SK-N-SH (cell line): ENCODE measurements around the gene DNAH6. TPM values are rescaled to one million over a fixed set of nuclear protein-coding genes. Genes with fewer than 3 reads are reported as not detected.

Experiments
- CTCF ChIA-PET: fragments of 300-600, 350-600 bp; formaldehyde crosslinking; extraction: SDS; loops from one replicate; lab custom pipeline; 2021; lab: Yijun Ruan, JAX
- POLR2A ChIA-PET: fragments of 350-600 bp; sonication (Branson Sonifier 250); formaldehyde crosslinking; extraction: SDS; loops from one replicate; lab custom pipeline; 2020; ENCODE audit warnings: antibody characterized with exemption, inconsistent platforms; lab: Yijun Ruan, JAX
- DNase-seq: peaks from one replicate; pipeline ENCODE4 v3.0.0; 2012
- H2AFZ ChIP-seq: fragments of 200-600 bp; sonication (generic); 2 replicates; pipeline ENCODE4 v1.8.1; 2016; ENCODE audit warnings: antibody characterized with exemption, mild to moderate bottlenecking, low read depth
- H3F3A ChIP-seq: fragments of 200-600 bp; sonication (generic); replicated peaks from 2 replicates; pipeline ENCODE3; 2016; ENCODE audit warnings: antibody characterized with exemption, mild to moderate bottlenecking; ENCODE audit not compliant: insufficient read depth
- H3K27ac ChIP-seq, 2 experiments: fragments of 200-500 bp in 1 of 2; fragments of 200-600 bp in 1 of 2; sonication (Bioruptor generic) in 1 of 2; sonication (generic), shearing (Covaris generic) in 1 of 2; 2 replicates each; pipeline versions ENCODE4 v1.5.1 to v1.6.1; 2014 to 2016; ENCODE audit warnings: low read depth in 2 of 2, inconsistent platforms in 1 of 2, low read length in 1 of 2, mild to moderate bottlenecking in 1 of 2, mixed read lengths in 1 of 2
- H3K27me3 ChIP-seq: fragments of 200-600 bp; sonication (generic), shearing (Covaris generic); 2 replicates; pipeline ENCODE4 v1.6.1; 2016; ENCODE audit warnings: mixed run types; ENCODE audit not compliant: insufficient read depth
- H3K36me3 ChIP-seq, 2 experiments: fragments of 200-500 bp in 1 of 2; fragments of 200-600 bp in 1 of 2; sonication (Bioruptor generic) in 1 of 2; sonication (generic) in 1 of 2; replicated peaks in 1 of 2; 2 replicates each; pipeline versions ENCODE3 to v1.5.1; 2014 to 2016; ENCODE audit warnings: low read length in 1 of 2, mild to moderate bottlenecking in 1 of 2; ENCODE audit not compliant: insufficient read depth in 2 of 2, control insufficient read depth in 1 of 2
- H3K4me1 ChIP-seq, 2 experiments: fragments of 200-500 bp in 1 of 2; fragments of 200-600 bp in 1 of 2; sonication (Bioruptor generic) in 1 of 2; sonication (generic), shearing (Covaris generic) in 1 of 2; 2 replicates each; pipeline versions ENCODE4 v1.5.1 to v1.6.1; 2014 to 2016; ENCODE audit warnings: low read depth in 1 of 2, low read length in 1 of 2, mixed run types in 1 of 2; ENCODE audit not compliant: insufficient read depth in 2 of 2, control insufficient read depth in 1 of 2
- H3K4me2 ChIP-seq: fragments of 200-600 bp; sonication (generic), shearing (Covaris generic); 2 replicates; pipeline ENCODE4 v1.6.1; 2017; ENCODE audit warnings: mixed run types
- H3K4me3 ChIP-seq, 2 experiments: fragments of 200-500 bp in 1 of 2; fragments of 200-600 bp in 1 of 2; sonication (Bioruptor generic) in 1 of 2; sonication (generic), shearing (Covaris generic) in 1 of 2; 2 replicates each; pipeline versions ENCODE4 v1.5.1 to v1.8.1; 2014 to 2016; ENCODE audit warnings: low read depth in 2 of 2, inconsistent platforms in 1 of 2, low read length in 1 of 2, mild to moderate bottlenecking in 1 of 2, mixed read lengths in 1 of 2, moderate library complexity in 1 of 2
- H3K79me2 ChIP-seq: fragments of 200-600 bp; sonication (generic); 2 replicates; pipeline ENCODE4 v1.8.1; 2017; ENCODE audit warnings: mild to moderate bottlenecking; ENCODE audit not compliant: insufficient read depth
- H3K9ac ChIP-seq: fragments of 200-600 bp; sonication (generic); 2 replicates; pipeline ENCODE4 v1.6.1; 2017; ENCODE audit warnings: mixed run types
- H3K9me2 ChIP-seq: fragments of 200-600 bp; sonication (generic); 2 replicates; pipeline ENCODE4 v1.6.1; 2017; ENCODE audit warnings: mixed run types
- H3K9me3 ChIP-seq: fragments of 200-600 bp; sonication (generic); 2 replicates; pipeline ENCODE4 v1.6.1; 2017; ENCODE audit warnings: mixed run types, mild to moderate bottlenecking, moderate library complexity
- H4K20me1 ChIP-seq: fragments of 200-600 bp; sonication (generic); 2 replicates; pipeline ENCODE4 v1.6.1; 2017; ENCODE audit warnings: mild to moderate bottlenecking, mixed run types; ENCODE audit not compliant: insufficient read depth
- CHD2 ChIP-seq: fragments of 150-350 bp; IDR thresholded peaks from 2 replicates; pipeline ENCODE4 v1.6.1; 2018; ENCODE audit warnings: low read length; ENCODE audit not compliant: partially characterized antibody
- ELF1 ChIP-seq: IDR thresholded peaks from 2 replicates; pipeline ENCODE4 v1.4.0; 2012
- EP300 ChIP-seq, 2 experiments: IDR thresholded peaks; 2 replicates each; pipeline versions ENCODE4 v1.4.0 to v1.6.1; 2012; ENCODE audit warnings: borderline replicate concordance in 1 of 2, low read depth in 1 of 2, low read length in 1 of 2
- EZH2phosphoT487 ChIP-seq: fragments of 200-600 bp; sonication (generic); IDR thresholded peaks from 2 replicates; pipeline ENCODE4 v1.6.1; 2017; ENCODE audit warnings: low read depth, mixed run types, mild to moderate bottlenecking, antibody characterized with exemption, moderate library complexity, borderline replicate concordance
- FOXJ3 ChIP-seq: sonication (generic); formaldehyde crosslinking; IDR thresholded peaks from 2 replicates; pipeline ENCODE4 v1.5.1; 2020; ENCODE audit warnings: mild to moderate bottlenecking, missing genetic modification reagents
- GABPA ChIP-seq: IDR thresholded peaks from 2 replicates; pipeline ENCODE4 v1.4.0; 2012; ENCODE audit warnings: low read depth, mild to moderate bottlenecking
- JUND ChIP-seq: IDR thresholded peaks from 2 replicates; pipeline ENCODE4 v1.4.0; 2012
- MEF2A ChIP-seq: IDR thresholded peaks from 2 replicates; pipeline ENCODE4 v1.4.0; 2012; ENCODE audit warnings: low read depth, borderline replicate concordance
- MXI1 ChIP-seq: IDR thresholded peaks from 2 replicates; pipeline ENCODE4 v1.6.1; 2012; ENCODE audit warnings: mild to moderate bottlenecking, low read depth, low read length, improper control_type of control experiment
- NFIC ChIP-seq: IDR thresholded peaks from 2 replicates; pipeline ENCODE4 v1.4.0; 2012; ENCODE audit warnings: borderline replicate concordance
- NRF1 ChIP-seq: IDR thresholded peaks from 2 replicates; pipeline ENCODE4 v1.6.1; 2012; ENCODE audit warnings: low read depth, mild to moderate bottlenecking, low read length
- PBX3 ChIP-seq: IDR thresholded peaks from 2 replicates; pipeline ENCODE4; 2012
- RCOR1 ChIP-seq: fragments of 150-350 bp; IDR thresholded peaks from 2 replicates; pipeline ENCODE4 v1.6.1; 2017; ENCODE audit warnings: antibody characterized with exemption, low read length
- RFX5 ChIP-seq: IDR thresholded peaks from 2 replicates; pipeline ENCODE4 v1.6.1; 2012; ENCODE audit warnings: mild to moderate bottlenecking, improper control_type of control experiment, low read length
- USF2 ChIP-seq: fragments of 150-350 bp; IDR thresholded peaks from 2 replicates; pipeline ENCODE4 v1.6.1; 2017; ENCODE audit warnings: antibody characterized with exemption, low read length, low read depth, borderline replicate concordance
- YY1 ChIP-seq: IDR thresholded peaks from 2 replicates; pipeline ENCODE4 v1.4.0; 2012; ENCODE audit warnings: low read depth, mild to moderate bottlenecking
- WGBS: methylation state at CpG from one replicate; pipeline ENCODE4 v1.1.6; 2017; ENCODE audit warnings: low lambda C conversion rate; 5-methylcytosine and 5-hydroxymethylcytosine counted together
- polyA plus RNA-seq, 3 experiments: library from polyadenylated mRNA; depleted of rRNA; stranded (reverse); fragments of >200 nt; gene quantifications; 2 replicates each; pipeline ENCODE4 v1.2.3, GENCODE V29; 2012
- TF ChIP-seq, protein P1 (sequence below): fragments of 150-350 bp; IDR thresholded peaks from 2 replicates; pipeline ENCODE4 v1.6.1; 2016; ENCODE audit warnings: mild to moderate bottlenecking, low read depth, low read length

The DNAH6 gene
- polyA plus RNA-seq, 1 of the 3 experiments (the other 2 are of a cell fraction) = 0.03 TPM

DNA sequence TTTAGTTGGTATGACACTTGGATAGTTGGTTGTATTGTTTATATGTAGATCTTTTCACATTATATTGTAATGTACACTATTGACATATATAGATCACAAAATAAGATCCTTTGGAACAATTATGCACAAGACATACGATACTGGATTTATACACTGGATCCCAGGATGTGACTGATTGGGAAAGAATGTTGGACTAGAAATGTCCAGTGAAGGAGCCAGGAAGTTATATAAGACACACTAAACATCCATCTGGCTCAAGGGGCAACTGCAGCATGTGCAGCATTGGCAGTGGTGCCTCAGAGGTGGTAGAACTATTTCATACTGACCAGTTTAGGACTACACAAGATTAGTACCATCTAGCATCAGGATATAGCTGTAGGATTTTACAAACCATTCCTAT, 259.7 kb downstream of the DNAH6 start:
- no peaks in the 10 kb centered on the region for H4K20me1 ChIP-seq
- CTCF ChIA-PET = no interaction called here
- H3K9ac ChIP-seq = no peak overlapping the region
- TF ChIP-seq EZH2phosphoT487 = no peak
- TF ChIP-seq CHD2 = no peak
- TF ChIP-seq JUND = no peak
- no peak for TF ChIP-seq PBX3
- no peak for TF ChIP-seq NRF1
- no peak for TF ChIP-seq ELF1
- TF ChIP-seq FOXJ3 = no peak
- no peak for TF ChIP-seq RFX5
- no peak for TF ChIP-seq USF2
- TF ChIP-seq, protein P1, sequence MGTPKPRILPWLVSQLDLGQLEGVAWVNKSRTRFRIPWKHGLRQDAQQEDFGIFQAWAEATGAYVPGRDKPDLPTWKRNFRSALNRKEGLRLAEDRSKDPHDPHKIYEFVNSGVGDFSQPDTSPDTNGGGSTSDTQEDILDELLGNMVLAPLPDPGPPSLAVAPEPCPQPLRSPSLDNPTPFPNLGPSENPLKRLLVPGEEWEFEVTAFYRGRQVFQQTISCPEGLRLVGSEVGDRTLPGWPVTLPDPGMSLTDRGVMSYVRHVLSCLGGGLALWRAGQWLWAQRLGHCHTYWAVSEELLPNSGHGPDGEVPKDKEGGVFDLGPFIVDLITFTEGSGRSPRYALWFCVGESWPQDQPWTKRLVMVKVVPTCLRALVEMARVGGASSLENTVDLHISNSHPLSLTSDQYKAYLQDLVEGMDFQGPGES = no peak
- TF ChIP-seq RCOR1 = no peak
- TF ChIP-seq MXI1 = no peak
- no peak for TF ChIP-seq NFIC
- TF ChIP-seq GABPA = no peak
- no peak for TF ChIP-seq EP300 (IDR thresholded peaks at IDR 0.05; ENCODE audit: borderline replicate concordance in 1 of 2, low read depth in 1 of 2, low read length in 1 of 2)
- TF ChIP-seq, all 33 proteins: peak for 0
- Histone ChIP-seq H3K4me2 (no peak overlapping the region), H3K27me3 (no peaks in the 10 kb centered on the region), H3F3A (no peaks in the 10 kb centered on the region), H2AFZ (no peak overlapping the region), H3K27ac (no peak overlapping the region), H3K9me3 (peaks cover 8% of the 10 kb centered on the region; the same call in 1 of the 2 replicates), H3K36me3 (no peaks in the 10 kb centered on the region), H3K4me3 (no peak overlapping the region), H3K4me1 (no peaks in the 10 kb centered on the region), H3K79me2 (no peaks in the 10 kb centered on the region), H3K9me2 (no peaks in the 10 kb centered on the region; the same call in 1 of the 2 replicates)
- WGBS = 3% methylated on average over 1 of the region's 1 CpG
- POLR2A ChIA-PET = no interaction called here
- DNase-seq = no peak

GRCh38 chr2:84778911-84779690, 262.8 kb downstream of the DNAH6 start:
- Histone ChIP-seq H3K36me3 (no peaks in the 10 kb centered on the region), H3K27me3 (no peaks in the 10 kb centered on the region), H3K9ac (no peak overlapping the region), H2AFZ (no peak overlapping the region), H3K4me2 (no peak overlapping the region), H3K4me1 (no peaks in the 10 kb centered on the region), H3K4me3 (no peak overlapping the region), H3K9me2 (no peaks in the 10 kb centered on the region; the same call in 1 of the 2 replicates), H3K79me2 (no peaks in the 10 kb centered on the region), H3F3A (no peaks in the 10 kb centered on the region), H3K9me3 (no peaks in the 10 kb centered on the region), H3K27ac (no peak overlapping the region), H4K20me1 (no peaks in the 10 kb centered on the region)
- ChIA-PET POLR2A (no interaction called here), CTCF (no interaction called here)
- 15% methylated on average over 1 of the region's 1 CpG for WGBS
- no peak for TF ChIP-seq FOXJ3
- no peak for TF ChIP-seq MEF2A
- TF ChIP-seq YY1 = no peak
- no peak for DNase-seq
